Measurements from ENCODE around the gene C18orf32. TPM values are rescaled to one million over a fixed set of nuclear protein-coding genes. Genes with fewer than 3 reads are reported as not detected.
"Not testable (repeated sequence)": the region's sequence is repeated elsewhere in the genome, so short reads cannot be mapped to it uniquely, and the experiment has no call there.

C18orf32 gene
- polyA plus RNA-seq, 3 donors, result 27.5 to 134 (median 115) TPM

GRCh38 chr18:49515516-49515915 lies 28.5 kb upstream of the C18orf32 start:
- no peak overlapping the region for H3K4me3 ChIP-seq (replicated peaks in 1 of 3; ENCODE audit: low read depth in 2 of 3, low read length in 3 of 3)
- H3K9me3 Mint-ChIP-seq, result no peaks in the 10 kb centered on the region
- no peak overlapping the region for H3K4me2 ChIP-seq (replicated peaks; ENCODE audit: extremely low read depth, low read length, poor library complexity, severe bottlenecking)
- H3K4me1 Mint-ChIP-seq, result no peaks in the 10 kb centered on the region
- no peak for DNase-seq
- no peaks in the 10 kb centered on the region for H3K9me3 ChIP-seq (replicated peaks in 1 of 2; ENCODE audit: control insufficient read depth in 1 of 2, insufficient read depth in 1 of 2, low read length in 2 of 2)
- H3K36me3 Mint-ChIP-seq, result no peaks in the 10 kb centered on the region
- no peak overlapping the region for H3K27ac ChIP-seq (ENCODE audit: low read depth in 1 of 2, low read length in 2 of 2)
- H3K27ac Mint-ChIP-seq, result peak overlapping the region in 1 of 7 donors; percentile 60
- H3K9ac ChIP-seq (ENCODE audit: insufficient read depth, low read length, poor library complexity, severe bottlenecking), result no peak overlapping the region
- no peak for TF ChIP-seq CTCF (IDR thresholded peaks at IDR 0.05)
- no peaks in the 10 kb centered on the region for H4K20me1 ChIP-seq (ENCODE audit: insufficient read depth, low read length)
- H3K4me3 Mint-ChIP-seq, result no peak overlapping the region
- no peaks in the 10 kb centered on the region for H3K4me1 ChIP-seq (ENCODE audit: control insufficient read depth in 1 of 2, insufficient read depth in 2 of 2, low read length in 2 of 2)
- H3K79me2 ChIP-seq (ENCODE audit: insufficient read depth, low read length), result no peaks in the 10 kb centered on the region
- intact Hi-C loops (cut with micrococcal nuclease), result no loop called here
- no peaks in the 10 kb centered on the region for H3K27me3 ChIP-seq (ENCODE audit: control insufficient read depth in 2 of 2, insufficient read depth in 2 of 2, low read length in 2 of 2)
- H2AFZ ChIP-seq (ENCODE audit: insufficient read depth, low read depth, low read length, poor library complexity, severe bottlenecking), result no peak overlapping the region
- peaks cover 2 to 4% (median 3%) of the 10 kb centered on the region in 3 donors for H3K27me3 Mint-ChIP-seq (ENCODE audit: low read depth in 3 of 3)
- 100% methylated on average over 2 of the region's 3 CpGs for WGBS (ENCODE audit: insufficient coverage)
- no peaks in the 10 kb centered on the region for H3K36me3 ChIP-seq (replicated peaks in 1 of 2; ENCODE audit: control insufficient read depth in 1 of 2, insufficient read depth in 2 of 2, low read length in 2 of 2)

DNA sequence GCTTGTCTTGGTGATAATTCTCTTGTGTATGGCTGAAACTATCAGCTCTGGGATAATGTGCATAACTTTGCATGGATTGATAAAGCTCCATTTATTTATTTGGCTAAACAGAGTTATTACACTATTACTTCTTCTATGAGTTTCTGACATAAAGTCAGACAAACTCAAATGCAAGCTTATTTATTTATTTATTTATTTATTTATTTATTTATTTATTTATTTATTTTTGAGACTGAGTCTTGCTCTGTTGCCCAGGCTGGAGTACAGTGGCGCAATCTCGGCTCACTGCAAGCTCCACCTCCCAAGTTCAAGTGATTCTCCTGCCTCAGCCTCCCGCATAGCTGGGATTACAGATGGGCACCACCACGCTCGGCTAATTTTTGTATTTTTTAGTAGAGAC lies 28.0 kb upstream of the C18orf32 start:
- H3K27me3 ChIP-seq (ENCODE audit: control insufficient read depth in 2 of 2, insufficient read depth in 2 of 2, low read length in 2 of 2); H3K36me3 Mint-ChIP-seq; H3K4me3 Mint-ChIP-seq; H3K9ac ChIP-seq (ENCODE audit: insufficient read depth, low read length, poor library complexity, severe bottlenecking); intact Hi-C loops (cut with micrococcal nuclease); H3K4me3 ChIP-seq (replicated peaks in 1 of 3; ENCODE audit: low read depth in 2 of 3, low read length in 3 of 3); H3K27me3 Mint-ChIP-seq (ENCODE audit: low read depth in 3 of 3); H3K27ac ChIP-seq (ENCODE audit: low read depth in 1 of 2, low read length in 2 of 2); DNase-seq; H3K27ac Mint-ChIP-seq; H3K9me3 ChIP-seq (replicated peaks in 1 of 2; ENCODE audit: control insufficient read depth in 1 of 2, insufficient read depth in 1 of 2, low read length in 2 of 2); H4K20me1 ChIP-seq (ENCODE audit: insufficient read depth, low read length); H3K36me3 ChIP-seq (replicated peaks in 1 of 2; ENCODE audit: control insufficient read depth in 1 of 2, insufficient read depth in 2 of 2, low read length in 2 of 2); H3K79me2 ChIP-seq (ENCODE audit: insufficient read depth, low read length); H3K4me2 ChIP-seq (replicated peaks; ENCODE audit: extremely low read depth, low read length, poor library complexity, severe bottlenecking); H3K4me1 Mint-ChIP-seq; H3K9me3 Mint-ChIP-seq; H3K4me1 ChIP-seq (ENCODE audit: control insufficient read depth in 1 of 2, insufficient read depth in 2 of 2, low read length in 2 of 2); H2AFZ ChIP-seq (ENCODE audit: insufficient read depth, low read depth, low read length, poor library complexity, severe bottlenecking): not testable (repeated sequence)
- no CpG with 5 or more reads among the region's 5 CpGs for WGBS (ENCODE audit: insufficient coverage)
